ENCODE data around the gene IFT43.

GRCh38 chr14:76012354-76012753 lies 26.8 kb downstream of the IFT43 start:
- TF ChIP-seq RFX5 (IDR thresholded peaks at IDR 0.05; ENCODE audit: low read depth, low read length) = no peak
- TF ChIP-seq GABPA (tag; conservative IDR thresholded peaks at IDR 0.05; ENCODE audit: low read depth) = no peak
- no peak for TF ChIP-seq BHLHE40 (IDR thresholded peaks at IDR 0.05; ENCODE audit: low read length)
- no peak for TF ChIP-seq CTCF (IDR thresholded peaks at IDR 0.05 in 2 of 3, conservative IDR thresholded peaks at IDR 0.05 in 1 of 3; ENCODE audit: insufficient read depth in 2 of 3, low read depth in 1 of 3, low read length in 3 of 3)
- TF ChIP-seq EHMT2 (IDR thresholded peaks at IDR 0.05) = no peak

Data from K562 (cell line).